Skeletal muscle satellite cell (primary cell): ENCODE measurements around the gene FOXQ1.
"Not testable (repeated sequence)": the region's sequence is repeated elsewhere in the genome, so short reads cannot be mapped to it uniquely, and the experiment has no call there.

Experiments used
- H3K27me3 ChIP-seq: 2 replicates; pipeline ENCODE4 v1.7.0; 2013; ENCODE audit warnings: low read length; ENCODE audit not compliant: control insufficient read depth, insufficient read depth
- H3K36me3 ChIP-seq: 2 replicates; pipeline ENCODE4 v1.7.0; 2013; ENCODE audit warnings: mild to moderate bottlenecking, control low read depth, low read length; ENCODE audit not compliant: insufficient read depth
- H3K4me1 ChIP-seq: 2 replicates; pipeline ENCODE4 v1.7.0; 2013; ENCODE audit warnings: low read length; ENCODE audit not compliant: control insufficient read depth, insufficient read depth
- H3K4me2 ChIP-seq: 2 replicates; pipeline ENCODE4 v1.7.0; 2013; ENCODE audit warnings: mild to moderate bottlenecking, low read length
- H3K4me3 ChIP-seq: 2 replicates; pipeline ENCODE4 v1.7.0; 2013; ENCODE audit warnings: low read length
- H3K9ac ChIP-seq: 2 replicates; pipeline ENCODE4 v1.7.0; 2013; ENCODE audit warnings: mild to moderate bottlenecking, low read depth, low read length, moderate library complexity
- H3K9me3 ChIP-seq: replicated peaks from 2 replicates; pipeline ENCODE4 v1.7.0; 2013; ENCODE audit warnings: mild to moderate bottlenecking, control low read depth, low read length

The FOXQ1 gene

GRCh38 chr6:1347161-1347560 lies 35.3 kb downstream of the FOXQ1 start:
- Histone ChIP-seq H3K9me3 (no peaks in the 10 kb centered on the region), H3K4me2 (no peak overlapping the region), H3K4me1 (no peaks in the 10 kb centered on the region), H3K36me3 (no peaks in the 10 kb centered on the region), H3K27me3 (peaks cover 3% of the 10 kb centered on the region), H3K9ac (no peak overlapping the region), H3K4me3 (no peak overlapping the region)

- Histone ChIP-seq H3K4me3 (no peak overlapping the region), H3K9me3 (no peaks in the 10 kb centered on the region), H3K9ac (no peak overlapping the region), H3K36me3 (no peaks in the 10 kb centered on the region), H3K4me2 (no peak overlapping the region), H3K4me1 (no peaks in the 10 kb centered on the region), H3K27me3 (peaks cover 3% of the 10 kb centered on the region)
Observed at GRCh38 chr6:1348675-1349074, 36.8 kb downstream of the FOXQ1 start.

GRCh38 chr6:1349655-1350054 lies 37.8 kb downstream of the FOXQ1 start:
- Histone ChIP-seq H3K4me1 (no peaks in the 10 kb centered on the region), H3K9ac (no peak overlapping the region), H3K36me3 (no peaks in the 10 kb centered on the region), H3K4me3 (no peak overlapping the region), H3K4me2 (no peak overlapping the region), H3K27me3 (peaks cover 3% of the 10 kb centered on the region), H3K9me3 (no peaks in the 10 kb centered on the region)

- H3K4me2 ChIP-seq, result no peak overlapping the region
- H3K9me3 ChIP-seq, result no peaks in the 10 kb centered on the region
- H3K9ac ChIP-seq, result no peak overlapping the region
- H3K4me3 ChIP-seq, result no peak overlapping the region
- no peaks in the 10 kb centered on the region for H3K4me1 ChIP-seq
- peaks cover 3% of the 10 kb centered on the region for H3K27me3 ChIP-seq
- H3K36me3 ChIP-seq, result no peaks in the 10 kb centered on the region
Observed at GRCh38 chr6:1351381-1352008, 39.6 kb downstream of the FOXQ1 start.

GRCh38 chr6:1355068-1355467 lies 43.2 kb downstream of the FOXQ1 start:
- H3K4me1 ChIP-seq, H3K9me3 ChIP-seq, H3K4me2 ChIP-seq, H3K9ac ChIP-seq, H3K27me3 ChIP-seq, H3K4me3 ChIP-seq, H3K36me3 ChIP-seq: not testable (repeated sequence)

- not testable (repeated sequence) for H3K4me2 ChIP-seq, H3K4me1 ChIP-seq, H3K4me3 ChIP-seq, H3K9ac ChIP-seq, H3K9me3 ChIP-seq, H3K36me3 ChIP-seq
- peaks cover 25% of the 10 kb centered on the region for H3K27me3 ChIP-seq
Observed at GRCh38 chr6:1361717-1362116, 49.8 kb downstream of the FOXQ1 start.

GRCh38 chr6:1362643-1363042 lies 50.7 kb downstream of the FOXQ1 start:
- H3K4me2 ChIP-seq, result no peak overlapping the region
- H3K4me3 ChIP-seq, result no peak overlapping the region
- H3K27me3 ChIP-seq, result peaks cover 25% of the 10 kb centered on the region
- H3K9ac ChIP-seq, result no peak overlapping the region
- H3K4me1 ChIP-seq, result no peaks in the 10 kb centered on the region
- no peaks in the 10 kb centered on the region for H3K9me3 ChIP-seq
- no peaks in the 10 kb centered on the region for H3K36me3 ChIP-seq

- Histone ChIP-seq H3K27me3 (peaks cover 25% of the 10 kb centered on the region), H3K4me2 (no peak overlapping the region), H3K4me1 (no peaks in the 10 kb centered on the region), H3K4me3 (no peak overlapping the region), H3K36me3 (no peaks in the 10 kb centered on the region), H3K9ac (no peak overlapping the region), H3K9me3 (no peaks in the 10 kb centered on the region)
Observed at GRCh38 chr6:1363298-1363697, 51.4 kb downstream of the FOXQ1 start.

GRCh38 chr6:1363729-1364572 lies 52.1 kb downstream of the FOXQ1 start:
- no peak overlapping the region for H3K4me3 ChIP-seq
- no peak overlapping the region for H3K4me2 ChIP-seq
- no peaks in the 10 kb centered on the region for H3K4me1 ChIP-seq
- no peaks in the 10 kb centered on the region for H3K9me3 ChIP-seq
- no peak overlapping the region for H3K9ac ChIP-seq
- H3K27me3 ChIP-seq, result peaks cover 29% of the 10 kb centered on the region
- H3K36me3 ChIP-seq, result no peaks in the 10 kb centered on the region
